ENCODE measurements around the gene SHLD2.
"Not testable (repeated sequence)": the region's sequence is repeated elsewhere in the genome, so short reads cannot be mapped to it uniquely, and the experiment has no call there.

DNA sequence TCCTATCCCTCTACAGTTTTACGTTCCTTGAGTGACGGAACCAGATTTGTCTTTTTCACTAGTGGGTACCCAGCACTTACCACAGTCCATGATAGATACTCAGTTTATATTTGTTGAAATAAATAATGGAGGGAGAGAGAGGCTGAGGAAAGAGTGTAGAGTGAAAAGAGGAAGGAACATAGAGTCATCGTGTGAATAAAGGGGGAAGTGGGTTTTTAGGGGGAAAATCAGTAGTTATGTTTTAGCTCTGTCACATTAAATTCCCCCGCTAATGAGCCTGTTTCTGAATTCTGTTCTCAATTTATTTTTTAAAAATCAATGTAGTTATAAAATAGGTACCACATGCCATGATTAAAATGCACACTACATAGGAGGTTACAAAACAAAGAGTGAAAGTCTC lies 91.0 kb downstream of the SHLD2 start:
- not testable (repeated sequence) for TF ChIP-seq NFRKB, TARDBP, SUZ12, SP1, FOXK2 (IDR thresholded peaks at IDR 0.05)

Measured in HEK293T (cell line).